Renal cortical epithelial cell (primary cell): ENCODE data around the gene PTP4A1. TPM values are rescaled to one million over a fixed set of nuclear protein-coding genes. Genes with fewer than 3 reads are reported as not detected.
"Not testable (repeated sequence)": the region's sequence is repeated elsewhere in the genome, so short reads cannot be mapped to it uniquely, and the experiment has no call there.

Experiments used
- DNase-seq: peaks from one replicate; pipeline ENCODE4 v3.0.0-alpha.2; 2011; ENCODE audit warnings: low read depth
- total RNA-seq: library from RNA; depleted of rRNA; stranded (reverse); fragments of >200 nt; gene quantifications from 2 replicates; pipeline ENCODE4 v1.2.3, GENCODE V29; 2014

Gene PTP4A1
- total RNA-seq, 1 donor from 2014 or later = 174 TPM

DNA sequence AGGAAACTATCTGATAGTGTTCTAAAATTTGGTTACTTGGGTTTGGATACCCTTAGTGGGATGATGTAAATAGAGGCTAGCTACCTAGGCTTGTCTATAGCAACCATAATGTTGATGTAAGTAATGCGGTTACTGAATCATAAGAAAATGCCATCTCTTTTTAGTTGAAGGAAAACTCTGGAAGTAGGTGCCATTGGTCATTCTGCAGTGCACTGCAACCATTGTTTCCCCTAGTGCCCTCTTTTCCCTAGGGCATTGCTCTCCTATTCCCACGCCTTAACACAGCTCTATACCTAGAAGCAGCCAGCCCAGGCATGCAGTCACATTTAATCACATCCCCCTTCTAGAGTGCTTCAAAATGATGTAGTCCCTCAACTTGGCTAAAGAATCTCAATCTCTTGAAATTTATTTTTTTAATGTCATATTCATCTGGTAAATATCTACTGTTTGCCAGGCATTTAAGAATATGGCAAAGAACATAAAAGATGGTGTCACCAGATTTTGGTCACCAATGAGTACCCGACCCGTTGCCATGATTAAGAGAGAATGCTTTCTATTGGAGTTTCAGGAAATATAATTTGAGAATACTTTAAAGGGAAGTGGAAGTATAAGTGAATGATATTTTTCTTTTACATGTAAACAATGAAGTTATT is 10.4 kb downstream of the PTP4A1 start:
- no peak for DNase-seq

DNA sequence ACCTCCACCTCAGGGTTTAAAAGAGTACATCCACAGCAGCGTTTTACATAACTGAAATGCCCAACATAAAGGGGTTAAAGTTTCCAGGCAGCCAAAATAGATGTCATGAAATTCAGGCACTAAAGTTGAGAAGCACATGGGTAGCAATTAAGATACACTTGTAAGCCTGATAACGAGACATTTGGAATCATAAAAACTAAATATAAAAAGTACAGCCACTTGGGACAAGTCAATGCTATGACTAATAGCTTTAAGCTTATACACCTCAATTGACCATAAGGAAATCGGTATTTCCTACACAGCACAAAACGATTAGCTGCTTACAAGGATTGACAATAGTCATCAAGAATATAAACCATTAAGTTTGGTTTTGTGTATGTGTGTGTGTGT is 11.8 kb downstream of the PTP4A1 start:
- DNase-seq = peak; percentile 51

DNA sequence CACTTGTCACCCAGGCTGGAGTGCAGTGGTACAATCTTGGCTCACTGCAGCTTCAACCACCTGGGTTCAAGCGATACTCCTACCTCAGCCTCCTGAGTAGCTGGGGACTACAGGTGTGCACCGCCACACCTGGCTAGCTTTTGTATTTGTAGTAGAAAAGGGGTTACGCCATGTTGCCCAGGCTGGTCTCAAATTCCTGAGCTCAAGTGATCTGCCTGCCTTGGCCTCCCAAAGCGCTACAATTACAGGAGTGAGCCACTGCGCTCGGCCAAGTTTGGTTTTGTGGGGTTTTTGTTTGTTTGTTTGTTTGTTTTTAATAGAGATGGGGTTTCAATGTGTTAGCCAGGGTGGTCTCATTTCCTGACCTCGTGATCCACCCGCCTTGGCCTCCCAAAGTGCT is 12.3 kb downstream of the PTP4A1 start:
- DNase-seq = no peak

GRCh38 chr6:63585652-63586051 is 13.4 kb downstream of the PTP4A1 start:
- not testable (repeated sequence) for DNase-seq

DNA sequence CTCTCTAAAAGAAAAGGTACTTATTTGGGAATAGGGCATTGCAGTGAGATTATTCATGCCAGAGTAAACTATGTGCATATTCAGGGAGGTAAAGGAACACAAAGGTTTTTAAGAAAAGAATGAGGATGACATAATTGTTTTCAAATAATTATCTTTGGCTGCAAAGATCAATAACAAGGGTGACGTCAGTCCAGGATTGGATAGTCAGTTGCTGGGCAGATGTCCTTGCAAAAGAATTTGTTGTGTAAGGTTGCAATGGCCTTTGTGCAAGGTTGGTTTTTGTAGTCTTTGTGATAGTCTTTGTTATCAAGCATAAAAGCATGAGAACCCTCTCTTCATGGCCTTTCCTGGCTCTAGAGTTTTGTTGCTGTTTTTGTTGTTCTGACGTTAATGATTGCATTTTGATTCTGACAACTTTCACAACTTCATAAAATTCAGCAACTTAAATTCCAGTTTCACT is 17.7 kb downstream of the PTP4A1 start:
- DNase-seq = no peak

DNA sequence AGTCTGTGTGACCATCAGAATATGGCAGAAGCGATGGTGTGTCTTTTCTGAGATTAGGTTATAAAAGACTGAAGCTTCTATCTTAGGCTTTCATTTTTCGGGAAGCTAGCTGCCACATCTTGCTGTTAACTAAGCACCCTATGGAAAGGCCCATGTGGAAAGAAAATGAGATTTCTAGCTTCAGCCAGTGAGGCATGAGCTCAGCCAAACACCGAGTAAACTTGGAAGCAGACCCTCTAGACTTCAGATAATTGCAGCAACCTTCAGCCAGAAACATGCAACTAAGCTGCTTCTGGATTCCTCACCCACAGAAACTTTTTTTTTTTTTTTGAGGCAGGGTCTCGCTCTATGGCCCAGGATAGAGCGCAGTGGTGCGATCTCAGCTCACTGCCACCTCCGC is 20.6 kb downstream of the PTP4A1 start:
- no peak for DNase-seq

- peak; percentile 77 for DNase-seq
Observed at GRCh38 chr6:63597141-63598048, 25.1 kb downstream of the PTP4A1 start.

DNA sequence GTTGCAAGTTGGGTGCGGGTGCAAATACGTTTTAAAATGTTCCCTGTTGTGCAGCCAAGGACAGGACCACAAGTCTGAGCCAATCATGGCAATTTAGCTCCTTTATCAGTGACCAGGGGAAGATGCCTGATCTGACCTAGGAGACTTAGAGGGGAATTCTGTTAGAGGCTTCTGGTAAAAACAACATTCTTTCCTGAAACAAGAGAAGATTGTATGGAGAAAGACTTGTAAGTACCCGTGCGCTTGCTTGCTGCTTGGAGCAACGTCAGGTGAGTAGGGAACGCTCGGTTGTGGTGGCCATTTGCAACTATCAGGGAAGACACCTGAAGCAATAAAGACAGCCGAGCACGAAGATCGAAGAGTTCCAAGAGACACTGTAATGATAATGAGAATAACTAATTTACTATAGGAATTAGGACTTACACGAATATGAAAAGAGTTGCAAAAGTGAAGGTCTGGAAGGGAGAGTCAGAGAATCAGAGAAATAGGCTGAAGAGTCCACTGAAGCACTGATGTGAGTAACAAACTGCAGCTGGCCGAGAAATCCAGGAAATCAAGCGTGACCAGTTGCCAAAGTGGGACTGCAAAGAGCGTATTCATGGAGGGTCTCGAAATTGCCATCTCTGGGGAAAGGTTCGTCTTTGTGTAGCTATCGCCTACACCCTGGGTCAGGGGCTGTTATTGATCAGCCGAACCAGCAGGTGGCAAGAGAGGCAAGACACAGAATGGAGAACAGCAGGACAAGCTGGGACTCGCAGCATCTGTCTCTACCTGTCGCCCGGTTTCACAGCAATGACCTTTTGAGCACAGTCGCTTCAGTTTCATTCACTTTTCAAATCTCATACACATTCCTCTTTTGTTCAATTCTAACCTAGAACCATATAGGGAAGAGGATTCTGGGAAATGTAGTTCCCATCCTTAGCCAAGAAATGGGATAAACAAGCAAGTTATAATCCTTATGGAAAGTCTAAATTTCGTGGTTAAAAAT is 26.1 kb downstream of the PTP4A1 start:
- DNase-seq = peak; percentile 42

DNA sequence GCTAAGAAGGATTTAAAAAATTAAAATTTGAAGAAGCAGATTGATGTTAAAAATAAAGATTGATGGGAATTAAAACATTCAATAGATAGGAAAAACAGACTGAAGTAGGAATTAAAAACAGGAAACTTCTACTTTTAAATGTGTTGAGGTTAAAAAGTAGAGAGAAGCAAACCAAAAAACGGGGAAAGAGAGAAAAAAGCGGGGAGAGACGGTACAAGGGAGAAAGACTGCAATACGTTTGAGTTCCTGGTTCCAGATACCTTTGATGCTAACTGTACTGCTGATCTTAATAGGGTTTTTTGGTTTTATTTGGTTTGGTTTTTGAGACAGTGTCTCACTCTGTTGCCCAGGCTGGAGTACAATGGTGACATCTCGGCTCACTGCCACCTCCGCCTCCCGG is 27.0 kb downstream of the PTP4A1 start:
- DNase-seq = no peak

DNA sequence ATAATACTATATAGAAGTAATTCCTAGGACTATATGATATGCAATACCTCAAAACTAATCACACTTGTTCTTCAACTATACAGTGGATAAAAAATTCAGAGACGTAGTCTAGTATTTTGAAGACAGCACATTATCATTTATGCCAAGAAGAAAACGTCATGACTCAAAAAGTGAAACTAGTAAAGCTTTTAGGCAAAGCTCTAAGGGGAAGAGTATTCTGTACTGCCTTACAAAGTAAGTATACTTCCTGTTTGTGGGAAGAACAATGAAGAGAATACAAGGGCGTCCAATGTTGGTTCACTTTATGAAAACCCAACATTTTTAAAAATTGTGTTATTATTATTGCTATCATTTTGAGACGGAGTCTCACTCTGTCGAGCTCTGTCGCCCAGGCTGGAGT is 27.9 kb downstream of the PTP4A1 start:
- no peak for DNase-seq

GRCh38 chr6:63609231-63609630 is 37.0 kb downstream of the PTP4A1 start:
- no peak for DNase-seq

DNA sequence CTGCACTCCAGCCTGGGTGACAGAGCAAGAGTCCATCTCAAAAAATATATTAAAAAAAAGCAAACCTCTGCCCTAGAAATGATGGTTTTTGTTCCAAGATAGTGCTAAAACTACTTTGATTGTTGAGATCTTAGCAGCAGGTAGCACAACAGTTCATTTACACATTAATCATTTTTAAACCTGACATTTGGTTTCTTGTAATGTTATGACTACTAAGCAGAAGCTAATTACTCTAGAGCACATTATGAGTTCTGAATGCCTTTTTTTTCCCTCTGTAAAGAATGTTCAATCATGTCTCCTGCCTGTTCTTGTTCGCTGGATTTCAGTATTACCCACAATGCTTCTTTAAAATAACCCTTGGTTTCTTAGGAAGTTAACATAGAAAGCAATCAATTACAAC is 38.7 kb downstream of the PTP4A1 start:
- DNase-seq = peak; percentile 1

DNA sequence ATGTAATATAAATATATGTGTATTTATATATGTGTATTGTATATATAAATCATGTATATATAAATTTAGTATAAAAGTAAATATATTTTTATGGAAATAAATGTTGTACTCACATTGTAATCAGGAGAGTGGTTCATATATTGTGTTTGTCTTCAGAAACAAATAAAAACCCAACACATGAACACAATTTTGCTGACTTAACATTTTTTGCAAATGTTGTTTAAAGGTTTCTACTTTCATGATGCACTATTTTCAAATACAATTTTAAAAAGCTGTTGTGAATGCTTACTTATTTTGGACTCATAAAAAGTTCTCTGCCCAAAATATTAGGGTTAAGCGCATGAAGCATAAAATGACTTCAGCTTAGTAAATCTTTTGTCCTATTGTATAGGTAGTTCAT is 39.3 kb downstream of the PTP4A1 start:
- no peak for DNase-seq

- DNase-seq = no peak
Observed at GRCh38 chr6:63615590-63615989, 43.3 kb downstream of the PTP4A1 start.

Other genes with a start within 250 kb of the PTP4A1 start
- 36.5 and 78.4 TPM in 2 replicates for gene PHF3, start 63.3 kb downstream of the PTP4A1 start, total RNA-seq